OCI-LY1 (cell line): ENCODE results near the gene SDK2.

Source experiments
- H2AFZ ChIP-seq: fragments of 200-600 bp; sonication (generic), shearing (Covaris generic); 2 replicates; pipeline ENCODE4 v1.6.0; 2014; ENCODE audit warnings: antibody characterized with exemption, mild to moderate bottlenecking, low read length
- H3F3A ChIP-seq: fragments of 200-600 bp; sonication (generic), shearing (Covaris generic); 2 replicates; pipeline ENCODE4 v1.6.0; 2014; ENCODE audit warnings: mild to moderate bottlenecking, antibody characterized with exemption, low read length, moderate library complexity; ENCODE audit not compliant: insufficient read depth
- H3K27ac ChIP-seq: fragments of 200-600 bp; sonication (generic); 2 replicates; pipeline ENCODE4 v1.5.1; 2014; ENCODE audit warnings: low read length, mixed run types, mild to moderate bottlenecking, low read depth; ENCODE audit not compliant: poor library complexity, severe bottlenecking
- H3K27me3 ChIP-seq: fragments of 200-600 bp; sonication (generic); 2 replicates; pipeline ENCODE4 v1.6.0; 2014; ENCODE audit warnings: antibody characterized with exemption, mild to moderate bottlenecking, low read length, moderate library complexity; ENCODE audit not compliant: insufficient read depth
- H3K36me3 ChIP-seq: fragments of 200-600 bp; sonication (generic); 2 replicates; pipeline ENCODE4 v1.6.1; 2014; ENCODE audit warnings: mild to moderate bottlenecking, antibody characterized with exemption, low read length, moderate library complexity, mixed read lengths; ENCODE audit not compliant: insufficient read depth
- H3K4me1 ChIP-seq: fragments of 200-600 bp; sonication (generic); 2 replicates; pipeline ENCODE4 v1.5.1; 2014; ENCODE audit warnings: mild to moderate bottlenecking, low read length, moderate library complexity; ENCODE audit not compliant: insufficient read depth, severe bottlenecking
- H3K4me2 ChIP-seq: fragments of 200-600 bp; sonication (generic), shearing (Covaris generic); 2 replicates; pipeline ENCODE4 v1.6.1; 2014; ENCODE audit warnings: low read length
- H3K4me3 ChIP-seq: fragments of 200-600 bp; sonication (generic); 2 replicates; pipeline ENCODE4 v1.5.1; 2014; ENCODE audit warnings: low read length, low read depth, mild to moderate bottlenecking, mixed read lengths; ENCODE audit not compliant: poor library complexity, severe bottlenecking
- H3K79me2 ChIP-seq: fragments of 200-600 bp; shearing (Covaris generic); 2 replicates; pipeline ENCODE4 v1.6.1; 2016; ENCODE audit warnings: mixed run types, low read length, mixed read lengths; ENCODE audit not compliant: insufficient read depth
- H3K9ac ChIP-seq: fragments of 200-600 bp; sonication (generic), shearing (Covaris generic); 2 replicates; pipeline ENCODE4 v1.6.1; 2014; ENCODE audit warnings: mild to moderate bottlenecking, low read length, mixed read lengths
- H3K9me2 ChIP-seq: fragments of 200-600 bp; sonication (generic), shearing (Covaris generic); 2 replicates; pipeline ENCODE4 v1.6.1; 2014; ENCODE audit warnings: low read depth, mild to moderate bottlenecking, low read length, mixed read lengths
- H3K9me3 ChIP-seq: fragments of 200-600 bp; shearing (Covaris generic); 2 replicates; pipeline ENCODE4 v1.6.1; 2014; ENCODE audit warnings: low read length, mixed read lengths
- H4K20me1 ChIP-seq: fragments of 200-600 bp; sonication (generic), shearing (Covaris generic); 2 replicates; pipeline ENCODE4 v1.6.0; 2016; ENCODE audit warnings: mild to moderate bottlenecking, low read length; ENCODE audit not compliant: insufficient read depth
- EZH2 ChIP-seq: fragments of 200-600 bp; sonication (generic), shearing (Covaris generic); IDR thresholded peaks from 2 replicates; pipeline ENCODE4 v1.8.0; 2017; ENCODE audit warnings: borderline replicate concordance, mixed run types, mild to moderate bottlenecking, antibody characterized with exemption, low read length, moderate library complexity, mixed read lengths
- TF ChIP-seq, protein P1 (sequence below): fragments of 200-600 bp; sonication (generic), shearing (Covaris generic); IDR thresholded peaks from 2 replicates; pipeline ENCODE4 v1.5.1; 2017; ENCODE audit warnings: mild to moderate bottlenecking, antibody characterized with exemption, low read length, moderate library complexity, mixed read lengths

The SDK2 gene

GRCh38 chr17:73419051-73419450 is 225.2 kb downstream of the SDK2 start:
- Histone ChIP-seq H3K27me3 (no peaks in the 10 kb centered on the region), H3K9ac (no peak overlapping the region), H3K4me3 (no peak overlapping the region), H3K4me2 (no peak overlapping the region), H3K79me2 (no peaks in the 10 kb centered on the region), H3K4me1 (no peaks in the 10 kb centered on the region), H3K27ac (no peak overlapping the region), H2AFZ (no peak overlapping the region), H4K20me1 (no peaks in the 10 kb centered on the region), H3F3A (no peaks in the 10 kb centered on the region), H3K9me3 (no peaks in the 10 kb centered on the region), H3K36me3 (no peaks in the 10 kb centered on the region), H3K9me2 (no peaks in the 10 kb centered on the region)
- TF ChIP-seq, protein P1, sequence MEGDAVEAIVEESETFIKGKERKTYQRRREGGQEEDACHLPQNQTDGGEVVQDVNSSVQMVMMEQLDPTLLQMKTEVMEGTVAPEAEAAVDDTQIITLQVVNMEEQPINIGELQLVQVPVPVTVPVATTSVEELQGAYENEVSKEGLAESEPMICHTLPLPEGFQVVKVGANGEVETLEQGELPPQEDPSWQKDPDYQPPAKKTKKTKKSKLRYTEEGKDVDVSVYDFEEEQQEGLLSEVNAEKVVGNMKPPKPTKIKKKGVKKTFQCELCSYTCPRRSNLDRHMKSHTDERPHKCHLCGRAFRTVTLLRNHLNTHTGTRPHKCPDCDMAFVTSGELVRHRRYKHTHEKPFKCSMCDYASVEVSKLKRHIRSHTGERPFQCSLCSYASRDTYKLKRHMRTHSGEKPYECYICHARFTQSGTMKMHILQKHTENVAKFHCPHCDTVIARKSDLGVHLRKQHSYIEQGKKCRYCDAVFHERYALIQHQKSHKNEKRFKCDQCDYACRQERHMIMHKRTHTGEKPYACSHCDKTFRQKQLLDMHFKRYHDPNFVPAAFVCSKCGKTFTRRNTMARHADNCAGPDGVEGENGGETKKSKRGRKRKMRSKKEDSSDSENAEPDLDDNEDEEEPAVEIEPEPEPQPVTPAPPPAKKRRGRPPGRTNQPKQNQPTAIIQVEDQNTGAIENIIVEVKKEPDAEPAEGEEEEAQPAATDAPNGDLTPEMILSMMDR = no peak
- TF ChIP-seq EZH2 = no peak

- no peak overlapping the region for H3K9ac ChIP-seq
- no peaks in the 10 kb centered on the region for H3K27me3 ChIP-seq
- no peaks in the 10 kb centered on the region for H4K20me1 ChIP-seq
- no peaks in the 10 kb centered on the region for H3K9me3 ChIP-seq
- TF ChIP-seq, protein P1 = no peak
- TF ChIP-seq EZH2 = no peak
- H3K4me3 ChIP-seq = no peak overlapping the region
- no peak overlapping the region for H2AFZ ChIP-seq
- no peaks in the 10 kb centered on the region for H3K4me1 ChIP-seq
- H3K4me2 ChIP-seq = no peak overlapping the region
- H3K9me2 ChIP-seq = no peaks in the 10 kb centered on the region
- H3K27ac ChIP-seq = no peak overlapping the region
- no peaks in the 10 kb centered on the region for H3K79me2 ChIP-seq
- no peaks in the 10 kb centered on the region for H3K36me3 ChIP-seq
- no peaks in the 10 kb centered on the region for H3F3A ChIP-seq
Observed at GRCh38 chr17:73415782-73416181, 228.5 kb downstream of the SDK2 start.

- H3K79me2 ChIP-seq = no peaks in the 10 kb centered on the region
- no peak overlapping the region for H3K9ac ChIP-seq
- H2AFZ ChIP-seq = no peak overlapping the region
- no peak overlapping the region for H3K4me3 ChIP-seq
- H3K36me3 ChIP-seq = no peaks in the 10 kb centered on the region
- H3K4me1 ChIP-seq = no peaks in the 10 kb centered on the region
- H3F3A ChIP-seq = no peaks in the 10 kb centered on the region
- no peak overlapping the region for H3K27ac ChIP-seq
- no peak overlapping the region for H3K4me2 ChIP-seq
- H3K27me3 ChIP-seq = no peaks in the 10 kb centered on the region
- no peak for TF ChIP-seq EZH2
- TF ChIP-seq, protein P1 = no peak
- H3K9me2 ChIP-seq = no peaks in the 10 kb centered on the region
- no peaks in the 10 kb centered on the region for H3K9me3 ChIP-seq
- no peaks in the 10 kb centered on the region for H4K20me1 ChIP-seq
Observed at GRCh38 chr17:73414171-73414955, 229.9 kb downstream of the SDK2 start.
